ENCODE measurements around the gene TTLL9. TPM values are rescaled to one million over a fixed set of nuclear protein-coding genes. Genes with fewer than 3 reads are reported as not detected.

Gene TTLL9
- total RNA-seq, 1 donor from 2014 or later = 2.4 TPM

- peaks cover 12% of the 10 kb centered on the region for H3K4me1 Mint-ChIP-seq (ENCODE audit: low read depth)
- no peak for TF ChIP-seq CTCF (IDR thresholded peaks at IDR 0.05; ENCODE audit: unreplicated experiment)
- peak overlapping the region; percentile 8 for H3K27ac Mint-ChIP-seq
- H3K36me3 Mint-ChIP-seq (ENCODE audit: insufficient read depth) = peaks cover 33% of the 10 kb centered on the region
- peaks cover 11% of the 10 kb centered on the region for H3K27me3 Mint-ChIP-seq
- peak overlapping the region; percentile 95 for H3K4me3 Mint-ChIP-seq (ENCODE audit: low read depth)
- DNase-seq (ENCODE audit: low spot score, unreplicated experiment) = no peak
- H3K9me3 Mint-ChIP-seq (ENCODE audit: low read depth) = no peaks in the 10 kb centered on the region
Measured at GRCh38 chr20:31949877-31950646, 79.6 kb downstream of the TTLL9 start.

GRCh38 chr20:31951203-31951529 is 80.7 kb downstream of the TTLL9 start:
- Mint-ChIP-seq H3K27ac (peak overlapping the region; percentile 96), H3K4me1 (ENCODE audit: low read depth) (peaks cover 12% of the 10 kb centered on the region), H3K36me3 (ENCODE audit: insufficient read depth) (peaks cover 27% of the 10 kb centered on the region), H3K4me3 (ENCODE audit: low read depth) (peak overlapping the region; percentile 95), H3K27me3 (peaks cover 22% of the 10 kb centered on the region), H3K9me3 (ENCODE audit: low read depth) (no peaks in the 10 kb centered on the region)
- TF ChIP-seq CTCF (IDR thresholded peaks at IDR 0.05; ENCODE audit: unreplicated experiment) = no peak
- no peak for DNase-seq (ENCODE audit: low spot score, unreplicated experiment)

GRCh38 chr20:31951530-31952453 is 81.4 kb downstream of the TTLL9 start, which contains the start of gene PDRG1:
Gene PDRG1, minus strand, starts transcription at chr20:31952046. Its CDS starts 85 bp downstream, at chr20:31951961.
- peaks cover 28% of the 10 kb centered on the region for H3K27me3 Mint-ChIP-seq
- TF ChIP-seq CTCF (IDR thresholded peaks at IDR 0.05; ENCODE audit: unreplicated experiment) = peak; percentile 99
- H3K27ac Mint-ChIP-seq = peak within 1 kb of the TSS; percentile 96
- peak; percentile 100 for DNase-seq (ENCODE audit: low spot score, unreplicated experiment)
- H3K4me3 Mint-ChIP-seq (ENCODE audit: low read depth) = peak within 1 kb of the TSS; percentile 95
- H3K36me3 Mint-ChIP-seq (ENCODE audit: insufficient read depth) = peaks cover 24% of the 10 kb centered on the region
- peaks cover 12% of the 10 kb centered on the region for H3K4me1 Mint-ChIP-seq (ENCODE audit: low read depth)
- no peaks in the 10 kb centered on the region for H3K9me3 Mint-ChIP-seq (ENCODE audit: low read depth)

- no peak for TF ChIP-seq CTCF (IDR thresholded peaks at IDR 0.05; ENCODE audit: unreplicated experiment)
- no peak overlapping the region for H3K27ac Mint-ChIP-seq
- peaks cover 12% of the 10 kb centered on the region for H3K36me3 Mint-ChIP-seq (ENCODE audit: insufficient read depth)
- peaks cover 12% of the 10 kb centered on the region for H3K4me1 Mint-ChIP-seq (ENCODE audit: low read depth)
- no peaks in the 10 kb centered on the region for H3K9me3 Mint-ChIP-seq (ENCODE audit: low read depth)
- H3K27me3 Mint-ChIP-seq = peaks cover 40% of the 10 kb centered on the region
- no peak overlapping the region for H3K4me3 Mint-ChIP-seq (ENCODE audit: low read depth)
- no peak for DNase-seq (ENCODE audit: low spot score, unreplicated experiment)
Measured at GRCh38 chr20:31953556-31954148, 83.2 kb downstream of the TTLL9 start.

- no peak overlapping the region for H3K4me3 Mint-ChIP-seq (ENCODE audit: low read depth)
- H3K27ac Mint-ChIP-seq = no peak overlapping the region
- H3K27me3 Mint-ChIP-seq = peaks cover 45% of the 10 kb centered on the region
- peaks cover 12% of the 10 kb centered on the region for H3K4me1 Mint-ChIP-seq (ENCODE audit: low read depth)
- H3K36me3 Mint-ChIP-seq (ENCODE audit: insufficient read depth) = peaks cover 7% of the 10 kb centered on the region
- no peaks in the 10 kb centered on the region for H3K9me3 Mint-ChIP-seq (ENCODE audit: low read depth)
- no peak for TF ChIP-seq CTCF (IDR thresholded peaks at IDR 0.05; ENCODE audit: unreplicated experiment)
- DNase-seq (ENCODE audit: low spot score, unreplicated experiment) = no peak
Measured at GRCh38 chr20:31954500-31954899, 84.1 kb downstream of the TTLL9 start.
